ENCODE results near the gene SEC31B.

Gene SEC31B

GRCh38 chr10:100482181-100482833, 37.4 kb downstream of the SEC31B start:
- Histone ChIP-seq H3K27ac (ENCODE audit: low read depth, low read length) (no peak overlapping the region), H3K9ac (ENCODE audit: low read length) (peak overlapping the region; percentile 38; the same call in 1 of the 2 replicates), H3K4me3 (ENCODE audit: insufficient read depth, low read length, poor library complexity, severe bottlenecking) (peak overlapping the region; percentile 50), H3K4me2 (ENCODE audit: low read depth, low read length, poor library complexity, severe bottlenecking) (peak overlapping the region; percentile 68), H3K9me2 (replicated peaks; ENCODE audit: insufficient read depth, low read length) (no peaks in the 10 kb centered on the region), H3F3A (ENCODE audit: insufficient read depth) (no peaks in the 10 kb centered on the region), H3K79me2 (ENCODE audit: insufficient read depth, low read length) (no peaks in the 10 kb centered on the region), H2AFZ (ENCODE audit: low read depth, low read length, severe bottlenecking) (peak overlapping the region; percentile 37), H4K20me1 (ENCODE audit: low read depth, low read length) (no peaks in the 10 kb centered on the region), H3K36me3 (ENCODE audit: low read length) (no peaks in the 10 kb centered on the region), H3K27me3 (ENCODE audit: low read length) (no peaks in the 10 kb centered on the region), H3K9me3 (ENCODE audit: insufficient read depth, low read length) (no peaks in the 10 kb centered on the region)
- TF ChIP-seq CTCF (IDR thresholded peaks at IDR 0.05; ENCODE audit: insufficient read depth, low read length, poor library complexity, severe bottlenecking) (peak; percentile 98), EZH2phosphoT487 (conservative IDR thresholded peaks at IDR 0.05; ENCODE audit: low read length) (no peak)

- Histone ChIP-seq H3K79me2 (ENCODE audit: insufficient read depth, low read length) (no peaks in the 10 kb centered on the region), H3K4me3 (ENCODE audit: insufficient read depth, low read length, poor library complexity, severe bottlenecking) (peak overlapping the region; percentile 50), H3K27ac (ENCODE audit: low read depth, low read length) (no peak overlapping the region), H3K9me2 (replicated peaks; ENCODE audit: insufficient read depth, low read length) (no peaks in the 10 kb centered on the region), H3K4me2 (ENCODE audit: low read depth, low read length, poor library complexity, severe bottlenecking) (peak overlapping the region; percentile 68), H4K20me1 (ENCODE audit: low read depth, low read length) (no peaks in the 10 kb centered on the region), H3K9ac (ENCODE audit: low read length) (peak overlapping the region; percentile 38; the same call in 1 of the 2 replicates), H3F3A (ENCODE audit: insufficient read depth) (no peaks in the 10 kb centered on the region), H3K27me3 (ENCODE audit: low read length) (no peaks in the 10 kb centered on the region), H3K36me3 (ENCODE audit: low read length) (no peaks in the 10 kb centered on the region), H2AFZ (ENCODE audit: low read depth, low read length, severe bottlenecking) (peak overlapping the region; percentile 37), H3K9me3 (ENCODE audit: insufficient read depth, low read length) (no peaks in the 10 kb centered on the region)
- TF ChIP-seq CTCF (IDR thresholded peaks at IDR 0.05; ENCODE audit: insufficient read depth, low read length, poor library complexity, severe bottlenecking) = no peak
- no peak for TF ChIP-seq EZH2phosphoT487 (conservative IDR thresholded peaks at IDR 0.05; ENCODE audit: low read length)
These were observed 38.1 kb downstream of the SEC31B start for GRCh38 chr10:100481462-100482081.

- no peak overlapping the region for H3K27ac ChIP-seq (ENCODE audit: low read depth, low read length)
- no peak overlapping the region for H2AFZ ChIP-seq (ENCODE audit: low read depth, low read length, severe bottlenecking)
- H3K9me3 ChIP-seq (ENCODE audit: insufficient read depth, low read length) = no peaks in the 10 kb centered on the region
- no peaks in the 10 kb centered on the region for H3K9me2 ChIP-seq (replicated peaks; ENCODE audit: insufficient read depth, low read length)
- no peak overlapping the region for H3K9ac ChIP-seq (ENCODE audit: low read length)
- no peak overlapping the region for H3K4me3 ChIP-seq (ENCODE audit: insufficient read depth, low read length, poor library complexity, severe bottlenecking)
- TF ChIP-seq EZH2phosphoT487 (conservative IDR thresholded peaks at IDR 0.05; ENCODE audit: low read length) (no peak), CTCF (IDR thresholded peaks at IDR 0.05; ENCODE audit: insufficient read depth, low read length, poor library complexity, severe bottlenecking) (no peak)
- H3K79me2 ChIP-seq (ENCODE audit: insufficient read depth, low read length) = no peaks in the 10 kb centered on the region
- H3K4me2 ChIP-seq (ENCODE audit: low read depth, low read length, poor library complexity, severe bottlenecking) = no peak overlapping the region
- no peaks in the 10 kb centered on the region for H4K20me1 ChIP-seq (ENCODE audit: low read depth, low read length)
- no peaks in the 10 kb centered on the region for H3K27me3 ChIP-seq (ENCODE audit: low read length)
- H3F3A ChIP-seq (ENCODE audit: insufficient read depth) = no peaks in the 10 kb centered on the region
- H3K36me3 ChIP-seq (ENCODE audit: low read length) = no peaks in the 10 kb centered on the region
These were observed 39.7 kb downstream of the SEC31B start for GRCh38 chr10:100480002-100480401.
